ENCODE data around the gene TBC1D13. TPM values are rescaled to one million over a fixed set of nuclear protein-coding genes. Genes with fewer than 3 reads are reported as not detected.
A peak's percentile ranks its signal among the peaks of the same experiment; 100 is the strongest.

TBC1D13 gene
- polyA plus RNA-seq, 2 of the 4 experiments (the other 2 are of a cell fraction) = 13.9 to 17.6 TPM

GRCh38 chr9:128828719-128829452 is 41.8 kb downstream of the TBC1D13 start:
- Histone ChIP-seq H3K4me1 (peaks cover 5% of the 10 kb centered on the region; the same call in 1 of the 3 replicates), H3K4me3 (peak overlapping the region; percentile 84), H3K4me2 (peak overlapping the region; percentile 80), H3K27ac (peak overlapping the region; percentile 83 to 94), H3K9me3 (no peaks in the 10 kb centered on the region)
- ChIA-PET CTCF (interaction anchor here (0.6 to 1.2 kb wide), 3 partner anchors 10 to 99 kb away, joined by 3 to 12 read pairs (median 3); partner anchors contain the start of gene ENDOG), POLR2A (interaction anchor here (0.7 to 1.4 kb wide), 5 partner anchors 10 to 687 kb away, joined by 3 to 24 read pairs (median 4); partner anchors contain the start of gene ENDOG)
- FAIRE-seq = no peak
- DNase-seq (ENCODE audit: low read depth in 1 of 2, low spot score in 1 of 2) = no peak
- WGBS (ENCODE audit: missing lambda C conversion rate) = 32% methylated on average over 18 of the region's 18 CpGs
- TF ChIP-seq POLR2A (IDR thresholded peaks at IDR 0.05; ENCODE audit: low read length) (no peak), SMC3 (IDR thresholded peaks at IDR 0.05) (no peak), TP53 (CRISPR knock-in tag; IDR thresholded peaks at IDR 0.05) (no peak), HMGXB4 (CRISPR knock-in tag; IDR thresholded peaks at IDR 0.05; ENCODE audit: borderline replicate concordance) (no peak), MYC (IDR thresholded peaks at IDR 0.05; ENCODE audit: borderline replicate concordance, low read length) (no peak), GATA3 (IDR thresholded peaks at IDR 0.05; ENCODE audit: borderline replicate concordance) (no peak), EHMT2 (IDR thresholded peaks at IDR 0.05; ENCODE audit: low read depth) (no peak)
- ATAC-seq = peak; percentile 10 to 15

GRCh38 chr9:128829477-128830251 is 42.6 kb downstream of the TBC1D13 start, which contains the start of gene SPOUT1:
Gene SPOUT1 (minus strand): TSS chr9:128829794. CDS start chr9:128829780, 14 bp downstream.
- POLR2A ChIA-PET = interaction anchor here (0.6 to 1.4 kb wide), 7 partner anchors 9 to 687 kb away, joined by 3 to 24 read pairs (median 4); partner anchors contain the start of gene ENDOG
- 3% methylated on average over 36 of the region's 56 CpGs for WGBS (ENCODE audit: missing lambda C conversion rate)
- TF ChIP-seq CHD4 (IDR thresholded peaks at IDR 0.05; ENCODE audit: borderline replicate concordance) (no peak), REST (IDR thresholded peaks at IDR 0.05) (no peak), CBX2 (IDR thresholded peaks at IDR 0.05; ENCODE audit: borderline replicate concordance, low read depth) (no peak), SMC3 (IDR thresholded peaks at IDR 0.05) (no peak), TFCP2L1 (CRISPR knock-in tag; IDR thresholded peaks at IDR 0.05) (0 out of 2 replicates have a peak, but pooled peaks have one; percentile 71), CBX8 (IDR thresholded peaks at IDR 0.05) (no peak), CEBPB (IDR thresholded peaks at IDR 0.05) (no peak), JUN (IDR thresholded peaks at IDR 0.05) (peak in 1 of 2 experiments; percentile 81; a peak in 3 of 5 replicates), PHF8 (IDR thresholded peaks at IDR 0.05; ENCODE audit: borderline replicate concordance, low read depth) (peak; percentile 37; the same call in 1 of the 2 replicates), TP53 (CRISPR knock-in tag; IDR thresholded peaks at IDR 0.05) (no peak), MAX (IDR thresholded peaks at IDR 0.05) (peak; percentile 86), HDAC2 (IDR thresholded peaks at IDR 0.05) (no peak), RAD21 (conservative IDR thresholded peaks at IDR 0.05 in 1 of 2, IDR thresholded peaks at IDR 0.05 in 1 of 2) (no peak), HES2 (IDR thresholded peaks at IDR 0.05) (no peak), ZNF302 (CRISPR knock-in tag; IDR thresholded peaks at IDR 0.05) (no peak), MAZ (IDR thresholded peaks at IDR 0.05; ENCODE audit: borderline replicate concordance, low read depth, low read length) (no peak), MAFK (IDR thresholded peaks at IDR 0.05; ENCODE audit: partially characterized antibody) (no peak), USF2 (IDR thresholded peaks at IDR 0.05) (no peak), ZC3H11A (IDR thresholded peaks at IDR 0.05) (no peak), BCL3 (IDR thresholded peaks at IDR 0.05) (no peak), POLR2A (IDR thresholded peaks at IDR 0.05; ENCODE audit: low read length) (peak; percentile 91)

More at GRCh38 chr9:128829477-128830251, 42.6 kb downstream of the TBC1D13 start, which contains the start of gene SPOUT1:
- Histone ChIP-seq H3K4me1 (peaks cover 5% of the 10 kb centered on the region; the same call in 1 of the 3 replicates), H3K27ac (peak within 1 kb of the TSS; percentile 83 to 94), H3K4me2 (peak within 1 kb of the TSS; percentile 80), H3K4me3 (peak within 1 kb of the TSS; percentile 84), H3K9me3 (no peaks in the 10 kb centered on the region)
- FAIRE-seq (peak; percentile 54), ATAC-seq (peak; percentile 95 to 97), DNase-seq (ENCODE audit: low read depth in 1 of 2, low spot score in 1 of 2) (peak; percentile 91 to 97)
- CTCF ChIA-PET = interaction anchor here (0.5 to 1.2 kb wide), 6 partner anchors 10 to 194 kb away, joined by 3 to 12 read pairs (median 3); partner anchors contain the start of gene ENDOG

All from A549 (cell line).